Right kidney (tissue), 1 donor: ENCODE measurements around the gene ASPRV1.

Source experiments
- DNase-seq: peaks from one replicate; pipeline ENCODE4 v3.0.0-alpha.2; 2016

ASPRV1 gene

DNA sequence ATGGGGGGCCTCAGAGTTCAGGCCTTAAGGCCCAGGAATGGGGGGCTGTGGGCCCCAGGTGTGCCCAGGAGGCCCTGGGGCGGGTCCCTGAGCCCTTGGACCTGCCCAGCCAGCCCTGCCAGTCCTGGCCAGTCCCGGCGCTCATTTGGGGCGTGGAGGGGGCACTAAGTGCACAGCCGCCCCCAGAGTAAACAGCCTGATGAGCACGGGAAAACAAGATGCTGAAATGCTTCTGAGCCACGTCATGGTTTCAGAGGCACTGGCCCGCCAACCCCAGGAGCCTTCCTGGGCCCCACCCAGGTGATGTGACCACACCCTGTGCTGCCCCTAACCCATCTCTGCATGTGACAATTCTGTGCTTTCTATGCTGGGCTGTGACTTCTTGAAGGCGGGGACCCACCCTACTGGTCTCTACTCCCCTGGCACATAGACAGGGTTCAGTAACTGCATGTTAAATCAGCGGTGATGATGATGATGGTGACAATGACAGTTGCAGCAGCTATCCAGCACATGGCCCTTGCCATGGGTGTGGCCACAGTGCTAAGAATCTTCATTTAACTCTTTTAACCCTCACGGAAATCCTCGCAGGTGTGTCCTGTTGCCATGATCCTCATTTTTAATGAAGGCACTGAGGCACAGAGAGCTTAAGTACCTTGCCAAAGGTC is 28.1 kb upstream of the ASPRV1 start:
- DNase-seq = no peak

DNA sequence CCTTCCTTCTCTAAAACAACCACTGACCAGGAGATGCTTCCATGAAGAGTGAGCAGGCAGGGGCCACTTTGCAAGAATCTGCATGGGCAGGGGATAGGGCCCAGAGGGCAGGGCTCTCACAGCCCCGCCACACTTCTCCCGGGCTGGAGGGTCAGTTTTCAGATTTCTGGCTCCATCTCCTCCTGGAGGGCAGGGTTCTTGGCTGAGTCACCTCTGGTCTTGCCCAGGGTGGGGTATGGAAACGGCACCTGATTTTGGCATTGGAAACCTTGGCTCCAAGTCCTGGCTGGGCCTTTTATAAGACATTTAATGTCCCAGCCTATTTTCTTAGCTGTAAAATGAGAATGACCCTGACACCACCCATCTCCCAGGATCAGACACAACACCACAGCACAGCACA is 27.6 kb upstream of the ASPRV1 start:
- DNase-seq = no peak

DNA sequence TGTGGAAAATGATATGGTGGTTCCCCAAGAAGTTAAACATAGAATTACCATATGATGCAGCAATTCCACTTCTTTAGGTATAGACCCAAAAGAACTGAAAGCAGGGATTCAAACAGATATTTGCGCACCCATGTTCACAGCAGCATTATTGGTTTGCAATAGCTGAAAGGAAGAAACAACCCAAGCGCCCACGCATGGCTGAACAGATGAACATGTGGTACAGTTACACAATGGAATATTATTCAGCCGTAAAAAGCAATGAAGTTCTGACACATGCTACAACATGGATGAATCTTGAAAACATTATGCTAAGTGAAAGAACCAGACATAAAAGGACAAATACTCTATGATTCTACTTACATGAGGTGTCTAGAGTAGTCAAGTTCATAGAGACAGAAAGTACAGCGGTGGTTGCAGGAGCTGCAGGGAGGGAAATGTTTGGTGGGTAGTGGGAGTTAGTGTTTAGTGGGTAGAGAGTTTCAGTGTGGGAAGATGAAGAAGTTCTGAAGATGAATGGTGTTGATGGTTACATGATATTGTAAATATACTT is 26.7 kb upstream of the ASPRV1 start:
- DNase-seq = no peak

DNA sequence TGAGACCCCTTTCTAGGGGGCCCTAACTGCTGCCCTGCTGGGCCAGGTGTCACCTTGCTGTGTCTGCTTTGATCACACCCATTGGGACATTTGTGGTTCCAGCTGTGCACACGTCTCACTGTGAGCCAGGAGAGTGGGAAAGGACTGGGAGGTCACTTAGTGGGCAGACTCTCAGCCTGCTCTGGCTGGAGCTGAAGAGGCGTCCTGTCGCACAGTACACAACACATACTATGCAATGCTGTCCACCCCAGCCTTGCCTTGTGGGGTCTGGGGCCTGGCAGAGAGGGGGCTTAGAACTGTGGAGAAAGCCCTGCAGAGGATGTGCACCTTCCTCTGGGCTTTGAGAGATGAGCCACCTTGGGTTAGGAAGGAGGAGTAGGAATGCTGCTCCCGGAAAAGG is 25.3 kb upstream of the ASPRV1 start:
- no peak for DNase-seq

DNA sequence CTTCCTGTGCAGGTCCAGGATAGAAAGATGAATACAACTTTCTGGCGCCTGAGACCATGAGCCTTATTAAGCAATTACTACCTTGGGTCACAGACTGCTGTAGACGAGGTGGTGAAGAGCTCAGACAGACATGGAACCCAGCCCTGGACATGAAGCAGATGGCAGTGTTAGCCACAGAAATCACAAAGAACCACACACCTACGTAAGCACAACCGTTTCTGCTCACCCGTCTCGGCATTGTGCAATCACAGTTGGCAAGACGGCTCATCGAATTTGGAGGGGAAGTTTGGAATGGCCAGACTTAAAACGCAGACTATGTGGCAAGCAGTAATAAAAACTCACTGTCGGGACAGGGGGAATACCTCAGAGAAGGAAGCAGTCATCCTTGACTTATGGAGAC is 24.3 kb upstream of the ASPRV1 start:
- no peak for DNase-seq

DNA sequence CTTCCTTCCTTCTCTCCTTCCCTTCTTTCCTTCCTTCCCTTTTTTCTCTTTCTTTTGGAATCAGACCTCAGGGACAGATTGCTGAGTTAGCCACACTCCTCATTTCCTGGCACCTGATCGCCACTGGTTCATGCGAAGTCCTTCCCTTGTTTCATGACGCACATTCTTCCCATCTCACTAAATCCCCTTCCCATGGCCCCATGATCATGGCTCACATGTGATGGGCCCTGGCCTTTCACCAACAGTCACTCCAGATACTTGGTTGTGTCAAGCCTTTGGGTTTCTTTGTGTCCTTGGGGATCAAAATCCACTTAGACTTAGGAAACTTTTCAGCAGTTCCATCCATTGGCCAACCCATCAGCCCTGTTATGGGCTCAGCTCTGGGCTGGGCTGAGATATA is 23.8 kb upstream of the ASPRV1 start:
- no peak for DNase-seq

DNA sequence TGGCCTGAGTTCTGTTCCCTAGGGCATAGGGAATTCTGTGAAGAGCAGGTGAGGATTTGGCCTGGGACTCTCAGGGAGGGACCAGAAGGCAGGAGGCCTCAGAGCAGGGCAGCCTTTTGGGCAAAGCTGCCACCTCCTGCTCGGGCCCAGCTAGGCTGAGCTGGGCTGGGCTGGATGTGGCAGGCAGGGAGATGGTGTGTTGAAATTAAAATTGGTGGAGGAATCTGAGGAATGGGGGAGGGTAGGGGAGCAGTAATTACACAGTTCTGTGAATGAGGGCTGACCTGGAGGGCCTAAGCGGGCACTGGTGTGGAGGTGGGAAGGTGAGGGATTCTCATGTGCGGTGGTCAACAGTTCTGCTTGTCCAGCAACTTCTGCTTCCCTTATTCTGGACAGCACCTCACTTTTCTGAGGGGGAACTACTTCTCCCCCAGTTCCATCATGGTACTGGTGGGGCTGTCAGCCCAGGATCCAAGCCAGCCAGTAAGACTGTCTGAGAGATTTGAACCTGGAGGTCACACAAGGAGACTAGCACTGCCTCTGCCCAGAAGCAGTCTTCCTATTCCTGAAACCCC is 22.0 kb upstream of the ASPRV1 start:
- no peak for DNase-seq

DNA sequence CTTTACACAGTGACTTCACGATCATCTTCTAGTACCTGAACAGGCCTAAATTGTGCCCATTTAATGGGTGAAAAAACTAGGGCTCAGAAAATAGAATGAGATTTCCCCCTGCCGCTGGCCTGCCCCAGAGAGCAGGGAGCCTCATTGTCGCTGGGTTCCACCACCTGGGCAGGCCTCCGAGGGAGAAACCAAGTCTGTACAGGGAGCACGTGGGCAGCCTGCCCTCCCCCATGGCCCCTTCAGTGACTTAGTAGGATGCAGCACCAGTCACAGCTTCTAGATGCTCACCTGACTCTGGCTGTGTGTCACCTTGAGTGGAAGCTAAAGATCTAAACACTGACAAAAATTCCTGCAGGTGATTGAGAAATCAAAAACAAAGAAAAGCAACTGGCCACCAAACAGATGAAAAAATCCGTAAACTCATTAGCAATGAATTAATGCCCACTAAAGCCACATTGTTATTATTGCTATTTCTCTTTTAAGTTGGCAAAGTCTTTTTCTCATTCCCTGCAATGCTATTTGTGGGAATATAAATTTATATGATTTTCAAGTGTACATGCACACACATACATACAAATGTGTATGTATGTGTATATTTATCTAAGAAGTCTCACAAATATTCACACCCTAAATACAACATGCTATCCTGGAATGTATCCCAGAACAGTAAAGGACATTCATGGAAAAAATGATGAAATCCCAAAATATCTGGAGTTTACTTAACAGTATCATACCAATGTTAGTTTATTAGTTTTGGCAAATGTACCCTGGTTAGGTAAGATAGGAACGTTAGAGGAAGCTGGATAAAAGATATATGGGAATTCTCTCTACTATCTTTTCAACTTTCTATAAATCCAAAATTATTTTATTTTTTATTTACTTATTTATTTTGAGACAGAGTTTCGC is 18.7 kb upstream of the ASPRV1 start:
- DNase-seq = no peak

DNA sequence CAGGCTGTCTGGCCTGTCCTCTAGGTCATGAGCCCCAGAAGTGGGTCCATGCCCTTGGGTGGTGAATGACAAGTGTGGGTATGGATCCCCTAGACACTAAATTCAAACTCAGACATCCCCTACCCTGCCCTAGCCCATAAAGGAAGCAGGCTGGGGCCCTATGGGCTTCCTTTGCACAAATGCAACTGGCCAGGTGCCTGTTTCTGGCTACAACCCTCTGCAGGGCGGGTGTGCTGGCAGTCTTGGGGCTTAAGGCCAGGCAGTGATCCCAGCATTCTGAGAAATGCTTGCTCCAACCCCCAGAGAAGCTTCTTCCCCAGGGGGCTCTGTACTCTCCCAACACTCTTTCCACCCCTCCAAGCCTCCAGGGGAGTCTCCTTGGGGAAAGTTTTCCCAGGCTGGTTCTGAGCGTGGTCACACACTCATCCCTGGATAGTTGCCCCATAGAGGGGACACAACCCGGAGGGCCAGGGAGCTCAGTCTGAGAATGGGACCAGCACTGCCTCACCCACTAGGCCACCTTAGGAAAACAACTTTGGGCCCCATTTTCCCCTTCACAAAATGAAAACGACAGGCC is 16.6 kb upstream of the ASPRV1 start:
- no peak for DNase-seq

DNA sequence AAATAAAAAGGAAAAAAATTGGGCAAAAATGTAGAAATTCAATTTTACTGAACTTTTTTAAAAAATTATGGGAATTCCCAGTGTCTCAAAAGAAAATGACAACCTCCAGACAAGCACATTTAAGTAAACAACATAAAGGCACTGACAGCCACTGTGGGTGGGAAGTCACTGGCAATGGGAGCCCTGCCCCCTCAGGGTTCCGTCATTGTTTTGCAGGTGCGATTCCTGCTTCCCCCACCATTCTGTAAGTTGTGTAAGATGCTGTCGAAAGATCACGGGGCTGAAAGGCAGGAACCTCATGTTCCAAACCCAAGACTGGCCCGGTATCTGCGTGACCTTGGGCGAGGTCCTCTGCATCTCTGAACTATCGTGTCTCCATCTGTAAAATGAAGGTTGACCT is 15.8 kb upstream of the ASPRV1 start:
- no peak for DNase-seq

DNA sequence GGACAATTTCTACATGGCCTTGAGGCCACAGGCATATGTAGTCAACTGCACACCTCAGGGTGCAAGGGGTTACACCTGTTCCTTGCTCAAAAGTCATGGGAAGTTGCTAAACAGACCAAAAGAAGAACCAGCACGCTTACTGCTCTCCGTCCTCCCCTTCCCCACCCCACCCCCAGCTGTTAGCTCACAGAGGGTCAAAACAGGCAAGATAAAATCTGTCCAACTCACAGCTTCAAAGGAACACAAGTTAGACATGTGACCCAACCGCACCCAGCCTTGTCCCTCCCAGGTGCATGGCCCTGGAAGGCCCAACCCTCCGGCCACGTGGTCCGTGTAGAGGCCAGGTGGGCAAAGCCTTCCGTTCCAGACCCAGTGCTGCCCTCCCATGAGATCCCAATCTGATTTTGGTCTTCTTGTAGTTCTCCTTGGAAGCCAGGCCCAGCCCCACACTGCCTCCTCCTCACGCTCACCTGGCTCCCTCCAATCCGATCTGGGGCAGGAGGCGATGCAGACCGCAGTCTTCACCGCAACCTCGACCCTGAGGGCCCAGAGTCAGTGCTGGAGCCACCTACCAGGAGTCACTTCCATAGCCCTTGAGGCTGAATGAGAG is 14.5 kb upstream of the ASPRV1 start:
- DNase-seq = no peak

DNA sequence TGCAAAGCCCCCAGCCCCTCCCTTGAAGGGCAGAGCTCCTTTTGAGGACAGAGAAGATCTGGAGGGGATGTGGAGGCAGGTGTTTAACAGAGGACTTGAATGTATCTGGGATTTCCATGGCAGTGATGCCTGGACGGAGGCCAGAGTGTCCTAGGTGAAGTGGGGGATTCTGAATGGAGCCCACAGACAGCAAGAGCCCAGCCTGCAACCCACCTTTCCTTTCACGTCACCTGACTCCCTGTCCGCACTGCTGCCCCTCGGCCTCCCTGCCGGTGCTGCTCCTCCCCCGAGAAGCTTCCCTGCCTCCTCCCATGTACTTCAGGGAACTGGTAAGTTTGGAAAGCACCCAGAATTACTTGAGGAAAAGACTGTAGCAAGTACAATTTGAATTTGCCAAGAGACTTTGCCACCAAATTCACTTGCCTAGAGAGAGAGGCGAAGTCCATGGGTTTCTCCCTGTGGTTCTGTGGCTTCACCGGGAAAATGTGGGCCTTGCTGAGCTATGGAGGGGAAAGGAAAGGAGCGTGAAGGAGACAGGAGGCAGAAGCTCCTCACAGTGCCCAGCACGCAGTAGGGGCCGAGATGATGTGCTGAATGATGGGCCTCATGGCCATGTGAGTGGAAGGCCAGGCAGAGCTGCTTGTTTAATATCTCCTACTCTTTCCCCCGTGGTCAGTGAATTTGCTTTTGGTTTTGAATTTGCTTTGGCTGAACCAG is 13.9 kb upstream of the ASPRV1 start:
- DNase-seq = no peak

DNA sequence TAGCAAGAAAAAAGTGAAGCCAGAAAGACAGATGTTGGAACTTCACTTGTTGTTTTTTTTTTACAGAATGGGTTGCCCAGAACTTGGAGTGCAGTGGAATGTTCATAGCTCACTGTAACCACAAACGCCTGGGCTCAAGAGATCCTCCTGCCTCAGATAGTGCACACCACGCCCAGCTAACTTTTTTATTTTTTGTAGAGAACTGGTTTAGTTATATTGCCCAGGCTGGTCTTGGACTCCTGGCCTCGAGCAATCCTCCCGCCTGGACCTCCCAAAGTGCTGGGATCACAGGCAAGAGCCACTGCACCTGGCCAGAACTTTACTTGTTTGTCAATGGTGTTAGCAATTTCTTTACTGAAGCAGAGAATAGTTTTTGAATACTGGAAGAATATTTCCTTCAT is 11.9 kb upstream of the ASPRV1 start:
- no peak for DNase-seq

DNA sequence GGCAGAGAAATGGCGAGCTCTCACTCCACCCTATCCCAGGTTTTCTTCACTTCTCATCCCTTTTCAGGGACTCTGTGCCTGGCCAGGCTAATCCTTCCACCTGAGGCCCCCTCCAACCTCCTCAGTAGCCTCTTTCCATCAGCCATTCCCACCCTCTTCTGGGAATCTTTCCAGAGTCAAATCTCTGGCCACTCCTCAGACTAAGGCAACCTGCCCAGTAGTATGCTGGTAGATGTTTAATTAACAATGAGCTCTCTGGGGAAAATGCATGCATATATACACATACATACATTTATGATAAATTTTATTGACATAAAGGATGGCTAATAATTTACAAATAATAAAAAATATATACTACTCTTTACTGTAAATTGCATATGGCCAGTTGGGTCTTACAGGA is 11.4 kb upstream of the ASPRV1 start:
- no peak for DNase-seq

DNA sequence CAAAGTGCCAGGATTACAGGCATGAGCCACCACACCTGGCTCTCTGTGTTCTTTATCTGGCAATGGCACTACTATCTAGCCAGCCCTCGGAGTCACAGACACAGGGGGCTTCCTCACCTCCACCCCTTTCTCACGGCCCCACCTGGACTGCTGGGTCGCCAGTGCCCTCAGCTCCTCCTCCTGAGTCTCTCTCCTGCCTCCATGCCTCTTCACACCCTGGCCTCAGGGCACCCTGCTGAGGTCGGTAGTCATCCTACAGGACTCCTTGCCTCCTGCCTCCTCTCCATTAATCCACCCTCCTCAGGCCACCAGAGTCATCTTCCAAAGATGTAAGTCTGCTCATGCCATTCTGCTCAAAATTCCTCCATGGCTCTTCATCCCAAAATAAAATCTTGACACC is 8.6 kb upstream of the ASPRV1 start:
- DNase-seq = no peak

DNA sequence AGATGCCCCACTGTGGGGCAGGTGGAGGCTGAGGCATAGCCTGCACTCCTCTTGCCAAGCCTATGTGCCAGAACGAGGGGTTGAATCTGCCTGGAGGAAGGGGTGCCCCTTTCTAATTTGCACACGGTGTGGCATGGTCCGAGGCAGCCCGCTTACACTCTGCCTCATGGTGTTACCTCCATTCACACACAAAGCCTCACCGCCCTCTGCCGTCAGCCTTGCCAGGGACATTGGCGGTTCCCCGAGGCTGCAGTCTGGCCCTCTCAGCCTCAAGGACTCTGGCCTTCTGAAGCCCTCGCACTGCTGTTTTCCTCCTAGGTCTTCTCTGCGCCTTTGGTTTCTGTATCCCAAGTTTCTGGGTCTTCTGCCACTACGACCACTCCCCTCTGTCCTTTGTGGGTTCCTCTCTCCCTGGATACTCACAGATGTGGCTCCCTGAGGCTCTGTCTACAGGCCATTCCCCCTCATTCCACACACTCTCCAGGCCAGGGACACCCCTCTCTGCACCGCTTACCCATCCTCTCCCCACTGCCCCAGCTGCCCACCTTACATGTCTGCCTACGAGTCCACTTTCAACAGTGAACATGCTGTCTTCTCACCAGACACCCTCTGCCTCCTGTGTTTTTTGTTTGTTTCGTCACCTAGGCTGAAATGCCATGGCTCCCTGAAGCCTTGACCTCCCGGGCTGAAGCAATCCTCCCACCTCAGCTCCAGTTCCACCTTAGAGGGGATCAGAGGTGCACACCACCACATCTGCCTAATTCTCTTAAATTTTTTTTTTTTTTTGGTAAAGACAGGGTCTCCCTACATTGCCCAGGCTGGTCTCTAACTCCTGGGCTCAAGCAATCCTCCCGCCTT is 7.9 kb upstream of the ASPRV1 start:
- no peak for DNase-seq

DNA sequence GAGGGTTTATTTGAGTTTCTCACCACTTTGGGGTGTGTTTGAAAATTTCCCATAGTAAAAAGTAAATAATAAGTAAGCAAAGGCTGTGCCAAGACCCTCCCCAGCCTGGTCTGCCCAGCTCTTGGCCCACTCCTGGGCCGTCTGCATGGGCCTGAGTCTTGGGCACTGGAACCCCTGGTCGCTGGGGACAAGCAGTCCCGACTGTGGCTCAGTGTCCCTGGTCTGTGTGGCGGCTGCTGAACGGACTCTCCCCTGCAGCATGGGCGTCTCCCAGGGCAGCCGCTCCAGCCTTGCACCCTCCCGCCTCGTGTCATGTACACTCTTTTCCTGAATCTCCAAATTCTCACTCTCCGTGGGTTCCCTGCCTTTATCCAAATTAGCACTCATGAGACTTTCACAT is 7.2 kb upstream of the ASPRV1 start:
- no peak for DNase-seq

DNA sequence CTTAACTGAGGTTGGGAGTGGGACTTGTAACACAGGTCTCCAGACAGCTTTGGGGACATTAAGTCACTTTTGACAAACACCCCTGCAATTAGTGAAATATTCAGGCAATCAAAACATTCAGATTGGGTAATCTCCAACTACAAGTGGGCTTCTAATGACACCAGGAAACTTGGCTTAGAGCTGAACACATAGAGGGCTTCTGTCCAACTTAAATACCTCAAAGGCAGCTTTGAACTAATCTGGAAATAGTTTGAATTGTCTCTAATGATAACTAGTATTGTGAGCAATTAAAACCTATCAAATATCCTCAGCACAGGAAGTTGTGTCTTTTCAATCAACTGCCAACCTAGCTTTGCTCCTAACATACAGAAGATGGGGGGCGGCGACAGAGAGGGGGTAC is 5.1 kb upstream of the ASPRV1 start:
- no peak for DNase-seq

DNA sequence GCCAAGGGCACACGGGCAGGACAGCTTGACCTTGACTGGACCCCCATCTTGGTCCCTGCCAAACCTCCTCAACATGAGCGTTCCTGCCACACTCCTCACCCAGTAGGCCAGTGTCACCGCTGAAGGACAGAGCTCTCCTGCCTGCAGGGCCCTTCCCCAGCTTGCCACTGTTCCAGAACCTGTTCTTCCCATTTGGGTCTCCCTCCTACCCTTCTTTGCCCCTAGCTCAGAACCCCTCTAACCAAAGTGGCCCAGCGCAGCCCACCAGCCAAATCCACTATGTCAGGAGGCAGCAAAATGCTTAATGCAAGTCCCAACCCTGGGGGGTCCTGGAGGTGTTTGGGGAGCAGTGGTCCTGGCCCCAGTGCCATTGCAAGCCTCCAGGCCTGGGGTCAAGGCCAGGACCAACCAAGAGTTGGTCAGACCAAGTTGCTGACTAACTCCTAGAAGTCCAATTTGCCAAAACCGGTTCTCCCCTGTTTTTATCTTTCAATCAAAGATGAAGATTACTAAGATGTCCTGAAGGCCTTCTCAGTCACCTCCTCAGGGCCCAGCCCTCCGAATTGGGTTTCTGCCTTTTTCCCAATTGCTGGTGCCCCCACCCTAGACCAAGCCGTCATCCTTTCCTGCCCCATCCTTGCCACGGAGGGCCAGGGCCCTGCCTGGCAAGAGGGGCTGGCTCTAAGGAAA is 4.5 kb upstream of the ASPRV1 start:
- DNase-seq = no peak

DNA sequence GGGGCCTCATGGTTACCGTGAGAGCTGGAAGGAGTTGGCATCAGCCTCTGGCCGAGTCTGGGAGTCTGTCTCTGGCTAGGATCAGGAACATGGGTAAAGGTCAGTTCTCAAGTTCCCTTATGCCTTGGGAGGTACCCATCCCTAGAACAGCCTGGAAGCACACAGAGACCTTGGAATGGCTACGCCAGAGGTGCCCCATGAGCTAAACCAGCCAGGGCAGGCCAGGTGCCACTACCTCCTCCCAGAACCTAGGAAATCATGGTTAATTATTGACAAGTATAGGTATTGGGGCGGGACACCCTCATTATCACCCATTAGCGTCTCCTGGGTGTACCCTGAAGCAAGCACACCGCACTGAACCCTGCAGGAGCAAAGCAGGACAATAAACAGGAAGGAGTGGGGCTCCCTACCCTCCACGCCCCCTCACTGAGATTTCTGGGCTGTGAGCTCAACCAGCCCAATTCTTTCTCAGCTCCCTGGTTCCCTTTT is 3.0 kb upstream of the ASPRV1 start:
- DNase-seq = no peak
